NCI-H1048 (cell line): ENCODE data around the gene HNRNPUL2.
A peak's percentile ranks its signal among the peaks of the same experiment; 100 is the strongest.

Experiments
- DNase-seq: peaks from one replicate; lab custom pipeline; 2025; lab: John Stamatoyannopoulos, UW

The HNRNPUL2 gene

DNA sequence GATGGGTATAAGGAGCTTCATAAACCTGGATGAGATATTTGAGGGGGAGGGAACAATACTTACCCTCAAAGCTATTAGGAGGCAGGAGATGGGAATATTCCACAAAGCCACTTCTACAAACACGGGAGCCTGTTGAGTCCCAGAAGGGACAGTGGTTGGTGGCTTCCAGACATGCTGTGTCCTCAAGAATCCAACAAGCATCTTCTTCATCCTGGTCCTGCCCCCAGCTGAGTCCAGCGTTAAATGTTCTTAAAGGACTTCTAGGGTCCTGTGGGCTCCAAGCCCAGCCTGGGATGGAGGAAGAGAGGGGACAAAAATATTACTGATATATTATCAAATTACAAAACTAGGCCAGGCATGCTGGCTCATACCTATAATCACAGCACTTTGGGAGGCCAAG lies 59.8 kb downstream of the HNRNPUL2 start:
- no peak for DNase-seq

- no peak for DNase-seq
Observed at GRCh38 chr11:62666259-62666926, 60.9 kb downstream of the HNRNPUL2 start.

- DNase-seq = no peak
Observed at GRCh38 chr11:62665599-62666258, 61.5 kb downstream of the HNRNPUL2 start.

DNA sequence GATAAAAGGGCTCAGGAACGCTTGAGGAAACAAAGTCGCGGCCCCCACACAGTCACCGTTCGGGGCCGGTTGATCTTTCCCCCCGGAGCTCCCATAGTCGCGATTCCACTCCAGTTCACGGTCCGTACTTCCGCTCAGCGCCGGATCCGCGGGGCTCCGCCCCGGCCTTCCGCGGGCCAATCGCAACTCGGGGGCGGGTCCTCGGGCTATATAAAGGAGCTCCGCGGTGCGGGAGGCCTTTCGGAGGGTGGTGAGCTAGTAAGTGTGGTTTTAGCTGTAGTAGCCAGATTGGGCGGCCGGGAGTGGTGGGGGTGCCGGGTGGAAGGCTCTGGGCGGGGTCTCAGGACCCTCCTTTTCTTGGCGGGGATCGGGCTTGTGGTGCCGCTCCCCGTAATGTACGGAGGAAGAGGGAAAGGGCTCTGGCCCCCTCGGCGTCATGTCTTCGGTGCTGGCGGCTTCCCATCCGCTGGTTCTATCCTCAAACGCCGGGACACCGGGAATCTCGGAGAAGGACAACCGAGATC lies 62.1 kb downstream of the HNRNPUL2 start, which contains the start of the genes C11orf98 and CSKMT:
Gene C11orf98, minus strand, starts transcription at position 136 of the 524 bp plus-strand sequence. Its CDS starts 41 bp downstream, at position 95.
Gene CSKMT, plus strand, starts transcription at position 238 of the 524 bp plus-strand sequence. CDS start 568 bp downstream, outside the sequence.
- peak; percentile 77 for DNase-seq

DNA sequence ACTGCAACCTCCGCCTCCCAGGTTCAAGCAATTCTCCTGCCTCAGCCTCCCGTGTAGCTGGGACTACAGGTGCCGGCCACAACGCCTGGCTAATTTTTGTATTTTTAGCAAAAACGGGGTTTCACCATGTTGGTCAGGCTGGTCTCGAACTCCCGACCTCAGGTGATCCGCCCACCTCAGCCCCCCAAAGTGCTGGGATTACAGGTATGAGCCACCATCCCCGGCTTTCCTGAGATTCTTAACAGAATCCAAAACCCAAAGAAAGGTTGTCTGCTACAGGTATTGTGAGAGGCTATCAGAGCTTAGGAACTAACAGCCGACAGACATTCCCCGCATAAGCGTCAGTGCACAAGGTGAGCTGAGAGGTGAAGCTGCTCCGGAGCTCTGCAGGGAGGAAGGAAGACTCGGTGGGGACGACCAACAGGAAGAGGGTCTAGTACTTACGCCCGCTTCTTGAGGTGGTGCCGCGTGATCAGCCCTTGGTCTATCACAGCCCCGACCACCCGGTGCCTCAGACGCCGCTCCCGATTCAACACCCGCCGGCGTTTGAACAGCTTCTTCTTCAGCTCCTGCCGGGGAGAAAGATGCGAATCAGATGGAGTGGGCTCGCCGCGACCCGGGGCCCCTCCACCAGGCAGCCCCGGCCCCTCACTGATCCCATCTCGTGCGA lies 62.7 kb downstream of the HNRNPUL2 start:
- DNase-seq = no peak
